DMS79 (cell line): Measurements from ENCODE around the gene DNAH2.
A peak's percentile ranks its signal among the peaks of the same experiment; 100 is the strongest.

Source experiments
- DNase-seq: peaks from one replicate; lab custom pipeline; 2025; lab: John Stamatoyannopoulos, UW

DNAH2 gene

DNA sequence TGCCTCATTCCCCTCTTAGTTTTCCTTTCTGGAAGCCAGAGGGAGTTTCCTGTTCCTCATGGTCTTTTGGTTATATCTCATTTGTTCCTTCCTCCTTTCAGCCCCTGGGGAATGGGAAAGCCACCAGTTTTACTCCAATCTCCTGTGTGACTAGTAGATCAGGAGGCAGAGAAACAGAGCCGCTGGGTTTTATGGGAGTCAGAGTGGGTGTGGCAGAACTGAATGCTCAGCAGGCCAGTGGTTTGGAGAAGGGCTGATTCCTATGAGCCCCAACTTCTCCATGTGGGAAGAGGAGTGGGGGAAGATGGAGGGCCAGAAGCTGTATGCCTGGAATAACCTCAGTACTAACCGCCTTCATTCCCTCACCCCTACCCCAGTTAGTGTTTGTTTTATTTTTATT is 4.1 kb downstream of the DNAH2 start:
- DNase-seq: no peak

DNA sequence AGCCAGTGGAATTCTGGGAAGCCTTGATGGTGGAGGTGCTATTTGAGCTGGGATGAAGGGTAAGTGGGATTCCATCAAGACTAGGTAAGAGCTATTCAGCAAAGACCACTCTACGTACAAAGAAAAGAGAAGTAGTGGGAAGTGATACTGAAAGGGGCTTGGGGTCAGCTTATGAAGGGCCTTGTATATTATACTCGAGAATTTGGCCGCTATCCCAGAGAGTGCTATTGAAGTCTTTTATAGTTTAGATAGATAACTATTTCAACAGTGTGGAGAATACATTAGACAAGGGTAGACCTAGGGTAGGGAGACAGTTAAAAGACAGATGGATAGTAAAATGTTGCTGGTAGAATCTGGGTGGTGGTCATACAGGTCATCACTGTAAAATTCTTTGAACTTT is 10.3 kb downstream of the DNAH2 start:
- DNase-seq: no peak

DNA sequence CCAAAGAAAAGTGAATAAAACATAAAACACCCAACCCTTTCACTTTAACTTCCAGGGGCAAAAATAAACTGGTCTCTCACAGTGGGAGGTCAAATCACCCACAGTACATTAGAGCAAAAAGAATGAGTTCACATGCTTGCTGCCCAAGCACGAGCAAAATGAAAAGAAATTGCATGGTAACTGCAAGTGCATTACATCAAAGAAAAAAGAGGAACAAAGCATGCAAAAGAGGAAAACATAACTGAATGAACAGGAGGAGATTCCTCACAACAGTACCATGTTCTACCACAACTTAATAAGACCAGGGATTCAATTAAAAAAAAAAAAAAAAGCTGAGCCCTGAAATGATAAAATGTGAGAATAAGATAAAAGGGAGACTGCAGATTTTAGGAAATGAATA is 12.3 kb downstream of the DNAH2 start:
- no peak for DNase-seq

DNA sequence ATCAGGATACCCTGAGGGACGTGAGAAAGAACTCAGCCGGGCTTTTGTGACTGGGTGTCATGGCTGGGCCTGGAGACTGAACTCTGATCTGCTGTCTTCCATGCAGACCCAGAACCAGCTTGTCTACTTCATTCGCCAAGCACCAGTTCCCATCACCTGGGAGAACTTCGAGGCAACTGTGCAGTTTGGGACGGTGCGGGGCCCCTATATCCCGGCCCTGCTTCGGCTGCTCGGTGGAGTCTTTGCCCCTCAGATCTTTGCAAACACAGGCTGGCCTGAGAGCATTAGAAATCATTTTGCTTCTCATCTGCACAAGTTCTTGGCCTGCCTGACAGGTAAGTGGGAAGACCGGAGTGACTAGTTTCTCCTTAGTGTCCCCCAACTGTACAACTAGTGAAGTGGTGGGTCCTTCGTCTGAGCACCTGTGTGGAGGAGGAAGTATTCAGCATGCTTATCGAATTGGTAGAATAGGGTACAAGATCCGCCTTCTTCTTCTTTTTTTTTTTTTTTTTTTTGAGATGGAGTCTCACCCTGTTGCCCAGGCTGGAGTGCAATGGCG is 15.5 kb downstream of the DNAH2 start:
- no peak for DNase-seq

DNA sequence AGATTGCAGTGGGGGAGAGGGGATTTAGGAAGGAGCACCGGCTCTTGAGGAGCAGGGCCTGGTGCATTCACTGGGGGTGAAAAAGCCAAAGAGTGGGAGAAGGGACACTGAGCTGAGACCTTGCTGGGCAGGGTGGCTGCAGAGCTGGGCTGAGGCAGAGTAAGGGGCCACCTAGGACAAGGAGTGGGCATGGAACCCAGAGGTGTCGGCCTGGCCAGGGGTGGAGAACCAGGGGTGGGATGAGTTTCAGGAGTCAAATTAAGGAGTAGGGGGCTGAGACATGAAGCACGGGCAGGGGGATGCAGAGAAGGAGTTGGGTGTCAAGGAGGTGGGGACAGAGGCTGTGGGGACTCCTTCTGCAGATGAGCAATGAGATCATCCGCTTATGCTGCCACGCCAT is 20.1 kb downstream of the DNAH2 start:
- DNase-seq: no peak

DNA sequence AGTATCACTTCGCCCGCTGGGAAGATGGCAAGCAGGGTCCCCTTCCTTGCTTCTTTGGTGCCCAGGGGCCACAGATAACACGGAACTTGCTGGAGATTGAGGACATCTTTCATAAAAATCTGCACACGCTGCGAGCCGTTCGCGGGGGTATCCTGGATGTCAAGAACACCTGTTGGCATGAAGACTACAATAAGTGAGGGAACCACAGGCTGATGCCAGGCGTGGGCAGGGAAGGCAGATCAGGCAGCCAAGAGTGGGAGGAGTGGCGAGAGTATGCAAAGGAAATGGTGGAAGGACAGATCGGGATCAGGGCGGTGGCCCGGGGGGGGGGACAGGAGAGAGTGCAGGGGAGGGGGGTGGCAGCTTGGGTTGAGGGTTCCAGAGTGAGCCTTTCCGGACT is 22.2 kb downstream of the DNAH2 start:
- peak; percentile 2 for DNase-seq

DNA sequence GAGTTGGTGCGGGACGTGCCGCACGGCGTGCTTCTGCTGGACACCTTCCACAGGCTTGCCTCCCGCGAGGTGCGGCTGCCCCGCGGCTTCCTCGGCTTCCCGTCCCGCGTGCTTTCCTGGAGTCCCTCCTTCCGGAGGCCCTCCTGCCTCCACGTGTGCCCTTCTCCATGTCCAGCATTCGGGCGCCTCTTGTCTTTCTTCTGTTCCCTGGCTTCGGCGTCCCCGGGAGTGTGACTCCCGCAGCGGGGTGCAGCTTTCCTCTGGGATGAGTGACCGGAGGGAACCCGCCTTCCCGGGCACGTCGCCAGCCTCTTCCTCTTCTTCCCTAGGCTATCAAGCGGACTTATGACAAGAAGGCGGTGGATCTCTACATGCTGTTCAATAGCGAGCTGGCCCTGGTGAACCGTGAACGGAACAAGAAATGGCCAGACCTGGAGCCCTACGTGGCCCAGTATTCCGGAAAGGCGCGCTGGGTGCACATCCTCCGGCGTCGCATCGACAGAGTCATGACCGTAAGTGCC is 23.0 kb downstream of the DNAH2 start:
- DNase-seq: peak; percentile 65

DNA sequence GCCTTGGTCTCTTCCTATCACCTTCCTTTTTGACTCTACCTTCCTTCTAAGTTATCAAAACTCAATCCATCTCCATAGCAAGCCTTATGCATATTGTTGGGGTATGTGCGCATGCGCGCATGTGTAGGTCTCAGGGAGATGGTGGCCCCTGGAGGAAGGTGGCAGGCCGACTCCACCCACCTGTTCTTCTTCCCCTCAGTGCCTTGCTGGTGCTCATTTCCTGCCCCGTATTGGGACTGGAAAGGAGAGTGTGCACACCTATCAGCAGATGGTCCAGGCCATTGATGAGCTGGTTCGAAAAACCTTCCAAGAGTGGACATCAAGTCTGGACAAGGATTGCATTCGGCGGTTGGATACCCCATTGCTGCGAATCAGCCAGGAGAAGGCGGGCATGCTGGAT is 25.2 kb downstream of the DNAH2 start:
- no peak for DNase-seq

DNA sequence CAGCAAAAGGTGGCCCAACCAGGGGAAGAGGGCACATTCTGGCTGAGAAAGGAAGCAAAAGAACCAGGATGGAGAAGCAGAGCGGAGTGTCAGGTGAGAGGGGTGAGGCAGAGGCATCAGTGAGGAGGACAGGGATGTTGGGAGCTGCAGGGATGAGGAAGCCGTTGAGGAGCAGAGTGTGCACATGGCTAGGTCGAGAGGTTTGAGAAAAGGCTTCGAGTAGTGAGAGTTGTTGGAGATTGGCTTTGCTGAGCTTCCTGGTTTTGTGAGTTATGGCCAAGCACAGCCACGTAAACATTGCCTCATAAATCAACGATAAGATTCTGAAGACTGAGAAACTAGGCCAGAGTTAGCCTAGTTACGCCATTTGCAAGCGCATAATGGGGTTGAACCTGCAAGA is 26.9 kb downstream of the DNAH2 start:
- DNase-seq: no peak

DNA sequence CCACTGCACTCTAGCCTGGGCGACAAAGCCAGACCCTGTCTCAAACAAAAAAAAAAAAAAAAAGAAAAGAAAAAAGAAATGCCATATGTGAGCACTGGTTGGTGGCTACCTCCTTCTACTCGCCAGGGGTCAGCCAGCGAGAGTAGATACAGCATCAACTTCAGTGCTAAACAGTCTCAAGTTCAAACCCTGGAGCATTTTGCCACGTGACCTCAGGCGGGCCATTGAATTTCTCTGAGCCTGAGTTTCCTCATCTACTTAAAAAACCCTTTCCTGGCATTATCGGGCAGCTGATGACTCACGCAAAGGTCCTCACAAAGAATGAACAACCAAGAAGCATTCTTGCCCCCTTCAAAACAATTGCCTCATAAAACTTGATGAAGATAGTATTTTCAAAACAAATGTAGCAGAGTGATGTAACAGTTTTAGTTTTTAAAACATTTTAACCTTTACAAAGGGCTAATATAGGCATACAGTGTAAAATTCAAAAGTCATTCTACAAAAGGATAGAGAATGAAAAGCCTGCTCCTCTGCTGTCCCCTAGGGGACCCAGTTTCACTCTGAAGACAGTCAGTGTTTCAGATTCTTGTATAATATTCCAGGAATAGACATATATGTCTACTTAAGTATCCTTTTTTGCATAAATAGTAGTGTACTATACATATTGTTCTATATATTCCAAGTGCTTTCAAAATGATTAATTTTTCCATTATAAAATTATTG is 28.4 kb downstream of the DNAH2 start:
- DNase-seq: no peak

DNA sequence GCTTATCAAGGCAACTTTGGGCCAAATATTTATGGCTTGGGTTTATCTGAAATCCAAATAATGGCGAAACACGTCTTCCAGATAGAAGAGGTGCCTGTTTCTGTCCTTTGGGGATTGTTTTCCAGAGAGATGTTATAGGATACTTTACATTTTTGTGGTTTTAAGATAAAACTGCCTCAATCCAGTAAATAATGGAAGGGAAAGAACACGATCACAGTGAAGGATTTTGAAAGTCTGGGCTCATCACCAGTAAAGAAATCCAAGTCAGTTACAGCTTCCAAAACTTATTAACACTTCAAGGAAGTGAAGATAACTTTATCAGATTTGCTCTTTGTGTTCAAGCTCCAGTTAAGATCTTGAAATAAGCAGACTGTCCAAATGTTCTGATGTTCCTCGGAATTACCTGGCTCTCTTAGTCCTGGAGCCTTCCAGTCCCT is 30.1 kb downstream of the DNAH2 start:
- DNase-seq: no peak

DNA sequence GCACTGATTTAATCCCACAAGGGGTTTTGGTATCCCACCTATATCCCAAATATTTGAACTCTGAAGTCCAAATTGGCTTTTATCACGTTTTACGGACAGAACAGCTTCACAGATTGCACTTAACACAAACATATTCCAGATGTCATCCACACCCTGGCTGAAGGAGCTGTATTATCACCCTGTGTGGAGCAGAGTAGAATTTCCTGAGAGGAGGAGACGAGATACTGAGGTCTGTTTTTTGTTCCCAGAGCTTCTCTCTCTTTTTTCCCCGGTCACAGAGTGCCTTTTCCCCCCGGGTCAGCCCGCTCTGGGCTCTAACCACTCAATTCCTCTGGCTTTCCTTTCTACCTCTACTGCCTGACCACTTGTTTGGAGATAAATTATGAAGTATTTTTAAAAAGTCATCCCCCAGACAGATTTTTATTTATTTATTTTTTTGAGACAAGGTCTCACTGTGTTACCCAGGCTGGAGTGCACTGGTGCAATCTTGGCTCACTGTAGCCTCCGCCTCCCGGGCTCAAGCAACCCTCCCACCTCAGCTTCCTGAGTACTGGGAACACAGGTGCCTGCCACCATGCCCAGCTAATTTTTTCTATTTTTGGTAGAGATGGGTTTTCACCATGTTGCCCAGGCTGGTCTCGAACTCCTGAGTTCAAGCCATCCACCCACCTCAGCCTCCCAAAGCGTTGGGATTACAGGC is 30.7 kb downstream of the DNAH2 start:
- DNase-seq: no peak

DNA sequence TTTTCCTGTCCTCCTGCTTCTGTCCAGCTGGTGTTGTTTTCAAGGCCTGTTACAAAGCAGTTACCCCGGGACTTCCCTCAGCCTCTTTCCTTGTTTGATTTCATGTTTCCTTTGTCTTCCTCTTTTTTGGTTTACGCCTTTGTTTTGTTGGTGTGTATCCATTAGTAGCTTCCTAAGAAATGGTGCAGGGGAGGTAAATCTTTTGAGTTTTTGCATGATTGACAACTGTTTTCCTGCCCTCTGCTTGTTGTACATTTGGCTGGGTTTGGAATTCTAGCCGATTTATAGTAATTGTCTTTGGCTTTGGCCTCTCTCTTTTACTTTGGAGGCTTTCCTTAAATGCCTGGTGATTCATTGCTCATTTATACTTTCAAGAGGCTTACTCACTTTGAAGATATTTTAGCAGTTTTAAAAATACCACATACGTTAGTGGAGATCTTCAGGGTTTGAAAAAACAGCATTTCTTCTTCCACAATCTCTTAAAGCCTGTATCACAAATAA is 32.8 kb downstream of the DNAH2 start:
- no peak for DNase-seq

DNA sequence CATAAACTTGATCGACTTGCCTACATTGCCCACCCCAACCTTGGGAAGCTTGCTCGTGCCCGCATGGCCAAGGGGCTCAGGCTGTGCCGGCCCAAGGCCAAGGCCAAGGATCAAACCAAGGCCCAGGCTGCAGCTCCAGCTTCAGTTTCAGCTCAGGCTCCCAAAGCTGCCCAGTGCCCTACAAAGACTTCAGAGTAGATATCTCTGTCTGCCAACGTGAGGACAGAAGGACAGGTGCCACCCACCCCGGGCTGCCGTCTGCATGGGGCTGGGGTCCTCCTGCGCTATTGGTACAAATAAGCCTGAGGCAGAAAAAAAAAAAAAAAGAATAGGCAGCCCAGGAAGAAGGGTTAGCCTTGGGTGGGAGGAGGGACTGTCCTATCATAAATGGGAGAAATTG is 37.1 kb downstream of the DNAH2 start:
- no peak for DNase-seq

DNA sequence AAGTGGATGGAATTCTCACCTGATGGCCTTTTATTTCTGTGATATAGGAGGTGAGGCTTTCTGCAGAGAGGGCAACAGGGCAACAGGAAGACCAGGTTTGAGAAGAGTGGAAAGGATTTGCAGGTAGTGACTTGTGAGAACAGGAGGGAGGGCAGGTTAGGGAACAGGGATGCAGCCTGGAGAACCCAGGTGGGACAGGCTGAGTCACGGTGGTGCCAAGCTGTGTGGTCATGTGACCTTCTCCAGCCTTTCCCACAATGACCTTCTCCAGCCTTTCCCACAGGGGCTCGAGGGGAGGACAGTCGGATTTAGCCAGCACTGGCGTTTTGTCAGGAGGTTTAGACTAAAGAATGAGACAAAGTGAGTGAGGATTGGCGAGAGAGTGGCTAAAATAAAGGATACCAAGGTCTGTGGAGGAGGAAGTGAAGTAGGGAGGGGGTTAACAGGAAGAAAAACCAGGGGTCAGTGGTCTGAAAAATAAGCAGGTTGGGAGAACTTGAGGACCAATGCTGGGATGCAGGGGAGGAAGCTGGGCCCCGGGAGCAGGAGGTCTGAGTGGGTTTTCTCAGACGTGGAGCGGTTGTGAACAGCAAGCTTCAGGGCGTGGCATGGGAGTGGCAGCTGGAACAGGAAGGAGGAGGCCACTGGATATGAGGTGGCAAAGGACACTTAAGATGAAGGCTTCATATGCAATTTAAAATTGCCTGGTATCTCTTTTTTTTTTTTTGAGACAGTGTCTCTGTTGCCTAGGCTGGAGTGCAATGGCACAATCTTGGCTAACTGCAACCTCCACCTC is 37.7 kb downstream of the DNAH2 start:
- DNase-seq: no peak

DNA sequence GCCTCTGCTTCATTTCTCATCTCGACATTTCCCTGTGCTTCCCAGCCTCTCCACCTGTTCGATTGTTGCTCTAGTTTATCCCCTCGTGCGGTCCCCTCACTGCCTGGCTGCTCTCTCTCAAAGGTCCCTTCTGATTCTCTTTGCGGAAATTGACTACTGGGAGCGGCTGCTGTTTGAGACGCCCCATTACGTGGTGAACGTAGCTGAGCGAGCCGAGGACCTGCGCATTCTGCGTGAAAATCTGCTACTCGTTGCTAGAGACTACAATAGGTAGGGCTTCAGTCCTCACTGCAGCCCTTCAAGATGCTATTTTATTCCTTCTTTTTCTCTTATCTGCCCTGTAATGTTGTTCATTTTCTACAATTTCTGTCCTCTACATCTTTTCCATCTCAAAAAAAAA is 39.4 kb downstream of the DNAH2 start:
- DNase-seq: no peak

DNA sequence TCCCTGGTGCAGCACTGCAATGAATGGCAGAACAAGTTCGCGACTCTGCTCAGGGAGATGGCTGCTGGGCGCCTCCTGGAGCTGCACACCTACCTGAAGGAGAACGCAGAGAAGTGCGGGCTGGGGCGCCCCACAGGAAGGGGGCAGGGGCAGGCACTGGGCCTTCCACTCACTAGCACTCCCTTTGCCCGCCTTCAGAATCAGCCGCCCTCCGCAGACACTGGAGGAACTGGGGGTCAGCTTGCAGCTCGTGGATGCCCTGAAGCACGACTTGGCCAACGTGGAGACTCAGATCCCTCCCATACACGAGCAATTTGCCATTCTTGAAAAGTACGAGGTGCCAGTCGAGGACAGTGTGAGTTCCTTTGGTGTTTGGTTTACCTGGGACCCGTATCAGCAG is 46.4 kb downstream of the DNAH2 start:
- DNase-seq: no peak

DNA sequence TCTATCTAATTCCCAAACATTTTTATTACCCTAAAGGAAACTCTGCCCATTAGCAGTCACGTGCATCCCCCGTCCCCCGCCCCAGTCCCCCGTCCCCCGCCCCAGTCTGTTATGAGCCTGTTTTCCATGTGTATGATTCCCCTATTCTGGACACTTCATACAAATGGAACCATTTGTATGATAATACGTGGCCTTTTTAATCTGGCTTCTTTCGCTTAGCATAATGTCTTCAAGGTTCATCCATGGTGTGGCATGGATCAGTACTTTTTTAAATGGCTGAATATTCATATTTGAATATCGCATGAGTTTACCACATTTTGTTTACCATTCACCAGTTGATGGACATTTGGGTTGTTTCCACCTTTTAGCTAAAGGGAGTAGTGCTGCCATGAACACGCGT is 49.5 kb downstream of the DNAH2 start:
- no peak for DNase-seq

DNA sequence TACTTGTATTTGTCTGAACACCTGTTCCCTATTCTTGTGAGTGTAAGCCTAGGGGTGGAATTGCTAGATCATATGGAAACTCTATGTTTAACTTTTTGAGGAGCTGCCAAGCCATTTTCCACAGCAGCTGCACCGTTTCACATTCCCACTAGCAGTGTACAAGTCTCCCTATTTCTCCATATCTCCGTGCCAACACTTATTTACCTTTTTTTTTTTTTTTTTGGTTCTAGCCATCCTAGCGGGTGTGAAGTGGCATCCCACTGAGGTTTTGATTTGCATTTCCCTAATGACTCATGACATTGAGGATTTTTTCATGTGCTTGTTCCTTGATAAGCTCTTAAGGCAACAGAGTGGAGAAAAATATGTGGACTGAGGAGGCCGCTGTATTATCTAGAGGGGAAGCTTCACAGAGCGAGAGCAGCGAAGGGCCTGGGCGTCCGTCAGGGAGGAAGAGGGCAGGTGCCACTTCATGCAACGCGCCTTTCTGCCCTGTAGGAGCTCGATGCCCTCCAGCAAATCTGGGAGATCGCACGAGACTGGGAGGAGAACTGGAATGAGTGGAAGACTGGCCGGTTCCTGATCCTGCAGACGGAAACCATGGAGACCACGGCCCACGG is 50.0 kb downstream of the DNAH2 start:
- peak; percentile 93 for DNase-seq

DNA sequence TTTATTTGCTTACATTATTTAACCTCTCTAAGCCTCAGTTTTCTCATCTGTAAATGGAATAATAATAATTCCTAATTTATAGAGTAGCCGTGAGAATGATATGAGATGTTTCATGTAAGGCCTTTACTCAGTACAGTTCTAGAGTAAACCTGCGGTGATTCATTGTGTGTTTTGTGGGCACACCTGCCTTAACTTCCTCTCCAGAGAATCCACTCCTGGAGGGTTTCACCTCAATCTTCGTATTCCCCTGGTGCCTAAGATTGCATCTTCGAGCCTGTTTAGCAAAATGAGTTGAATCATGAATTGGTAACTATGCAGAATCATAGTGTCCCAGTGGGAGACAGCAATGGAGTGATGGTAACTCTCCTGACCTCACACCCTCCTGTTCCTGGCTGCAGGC is 52.3 kb downstream of the DNAH2 start:
- DNase-seq: no peak

DNA sequence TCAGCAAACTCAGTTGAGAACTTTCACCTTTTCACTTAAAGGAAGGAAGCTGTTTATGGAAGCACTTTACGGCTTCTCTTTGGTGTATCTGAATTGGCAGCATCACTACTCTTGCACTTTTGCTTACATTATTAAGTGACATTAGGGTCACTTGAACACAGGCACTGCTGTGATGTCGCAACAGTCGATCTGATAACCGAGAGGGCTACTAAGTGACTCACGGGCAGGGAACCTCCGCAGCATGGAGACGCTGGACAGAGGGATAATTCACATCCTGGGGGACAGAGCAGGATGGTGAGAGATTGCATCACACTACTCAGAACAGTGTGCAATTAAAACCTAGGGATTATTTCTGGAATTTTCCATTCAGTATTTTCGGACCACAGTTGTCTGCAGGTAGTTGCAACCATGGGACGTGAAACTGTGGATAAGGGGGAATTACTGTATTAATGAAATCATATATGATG is 56.5 kb downstream of the DNAH2 start:
- no peak for DNase-seq

DNA sequence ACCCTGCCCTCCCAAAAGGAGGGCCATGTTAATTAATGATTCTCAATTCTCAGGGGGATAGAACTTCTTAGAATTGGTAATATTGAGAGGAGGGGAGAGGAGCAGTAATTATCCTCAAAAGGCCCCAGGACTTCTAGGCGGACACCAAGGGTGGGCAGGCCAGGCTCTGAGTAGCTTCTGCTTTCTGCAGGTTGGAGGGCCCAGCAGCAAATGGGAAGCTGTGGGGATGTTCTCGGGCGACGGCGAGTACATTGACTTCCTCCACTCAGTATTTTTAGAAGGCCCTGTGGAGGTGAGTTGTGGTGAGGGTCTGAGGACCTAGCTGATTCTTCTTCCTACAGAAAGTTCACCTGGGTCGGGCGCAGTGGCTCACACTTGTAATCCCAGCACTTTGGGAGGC is 57.5 kb downstream of the DNAH2 start:
- DNase-seq: no peak
